SK-N-SH treated with all-trans-retinoic acid at 6 μM for 48 hours (cell line): ENCODE measurements around the gene PRKAR1B.
"Not testable (repeated sequence)": the region's sequence is repeated elsewhere in the genome, so short reads cannot be mapped to it uniquely, and the experiment has no call there.

Experiments
- ATAC-seq: fragments of 200-7000 bp; cut with Tn5 transposase; 3 replicates; pipeline ENCODE4 v1.9.1; 2020; ENCODE audit warnings: mild to moderate bottlenecking, moderate library complexity
- BACH2 ChIP-seq: fragments of 250-450 bp; sonication (Bioruptor Pico); IDR thresholded peaks from 2 replicates; pipeline ENCODE4 v1.9.0; 2021; ENCODE audit warnings: mild to moderate bottlenecking, borderline replicate concordance
- CSDC2 ChIP-seq: fragments of 250-450 bp; sonication (Bioruptor Pico); IDR thresholded peaks from 2 replicates; pipeline ENCODE4 v1.5.0; 2020; ENCODE audit warnings: mild to moderate bottlenecking, moderate library complexity
- ESRRG ChIP-seq: fragments of 250-450 bp; sonication (Bioruptor Pico); IDR thresholded peaks from 2 replicates; pipeline ENCODE4 v1.6.1; 2021; ENCODE audit warnings: mild to moderate bottlenecking
- PPARA ChIP-seq: fragments of 250-450 bp; sonication (Bioruptor Pico); IDR thresholded peaks from 2 replicates; pipeline ENCODE4 v1.5.0; 2020; ENCODE audit warnings: mild to moderate bottlenecking, borderline replicate concordance
- RARB ChIP-seq: fragments of 250-450 bp; sonication (Bioruptor Pico); IDR thresholded peaks from 2 replicates; pipeline ENCODE4 v1.8.0; 2021; ENCODE audit warnings: mild to moderate bottlenecking, moderate library complexity
- TCF4 ChIP-seq: fragments of 250-450 bp; sonication (Bioruptor Pico); IDR thresholded peaks from 2 replicates; pipeline ENCODE4 v1.8.0; 2021; ENCODE audit warnings: mild to moderate bottlenecking, moderate library complexity, borderline replicate concordance
- TOX ChIP-seq: fragments of 250-450 bp; sonication (Bioruptor Pico); IDR thresholded peaks from 2 replicates; pipeline ENCODE4 v1.8.0; 2021; ENCODE audit warnings: mild to moderate bottlenecking, moderate library complexity, borderline replicate concordance
- ZC3H10 ChIP-seq: fragments of 250-450 bp; sonication (Bioruptor Pico); IDR thresholded peaks from 2 replicates; pipeline ENCODE4 v1.5.1; 2021; ENCODE audit warnings: mild to moderate bottlenecking, moderate library complexity
- ZFP3 ChIP-seq: fragments of 250-450 bp; sonication (Bioruptor Pico); IDR thresholded peaks from 2 replicates; pipeline ENCODE4 v1.5.0; 2020; ENCODE audit warnings: mild to moderate bottlenecking, moderate library complexity
- ZFP30 ChIP-seq: fragments of 450-650 bp; formaldehyde crosslinking; IDR thresholded peaks from 2 replicates; pipeline ENCODE4 v1.5.0; 2022; ENCODE audit warnings: mild to moderate bottlenecking, moderate library complexity
- ZNF565 ChIP-seq: fragments of 450-650 bp; formaldehyde crosslinking; conservative IDR thresholded peaks from 2 replicates; pipeline ENCODE4 v1.5.0; 2020; ENCODE audit warnings: low read depth, mild to moderate bottlenecking, moderate library complexity
- ZNF70 ChIP-seq: fragments of 450-650 bp; formaldehyde crosslinking; IDR thresholded peaks from 2 replicates; pipeline ENCODE4 v1.5.0; 2020; ENCODE audit warnings: mild to moderate bottlenecking, moderate library complexity
- ZNF8 ChIP-seq: fragments of 450-650 bp; formaldehyde crosslinking; IDR thresholded peaks from 2 replicates; pipeline ENCODE4 v1.5.0; 2020; ENCODE audit warnings: mild to moderate bottlenecking, moderate library complexity
- TF ChIP-seq, protein P1 (sequence below): fragments of 250-450 bp; sonication (Bioruptor Pico); IDR thresholded peaks from 2 replicates; pipeline ENCODE4 v1.5.1; 2020; ENCODE audit warnings: low read depth, mild to moderate bottlenecking, moderate library complexity
- TF ChIP-seq, protein P2 (sequence below): fragments of 250-450 bp; sonication (Bioruptor Pico); IDR thresholded peaks from 2 replicates; pipeline ENCODE4 v1.8.0; 2020; ENCODE audit warnings: mild to moderate bottlenecking, moderate library complexity, borderline replicate concordance
- TF ChIP-seq, protein P3 (sequence below): fragments of 250-450 bp; sonication (Bioruptor Pico); IDR thresholded peaks from 2 replicates; pipeline ENCODE4 v1.5.0; 2020; ENCODE audit warnings: mild to moderate bottlenecking, moderate library complexity
- TF ChIP-seq, protein P4 (sequence below): fragments of 250-450 bp; sonication (Bioruptor Pico); IDR thresholded peaks from 2 replicates; pipeline ENCODE4 v1.8.0; 2021; ENCODE audit warnings: low read depth, mild to moderate bottlenecking, moderate library complexity, borderline replicate concordance
- TF ChIP-seq, protein P5 (sequence below): fragments of 250-450 bp; sonication (Bioruptor Pico); IDR thresholded peaks from 2 replicates; pipeline ENCODE4 v1.5.1; 2021; ENCODE audit warnings: mild to moderate bottlenecking, moderate library complexity

The PRKAR1B gene

DNA sequence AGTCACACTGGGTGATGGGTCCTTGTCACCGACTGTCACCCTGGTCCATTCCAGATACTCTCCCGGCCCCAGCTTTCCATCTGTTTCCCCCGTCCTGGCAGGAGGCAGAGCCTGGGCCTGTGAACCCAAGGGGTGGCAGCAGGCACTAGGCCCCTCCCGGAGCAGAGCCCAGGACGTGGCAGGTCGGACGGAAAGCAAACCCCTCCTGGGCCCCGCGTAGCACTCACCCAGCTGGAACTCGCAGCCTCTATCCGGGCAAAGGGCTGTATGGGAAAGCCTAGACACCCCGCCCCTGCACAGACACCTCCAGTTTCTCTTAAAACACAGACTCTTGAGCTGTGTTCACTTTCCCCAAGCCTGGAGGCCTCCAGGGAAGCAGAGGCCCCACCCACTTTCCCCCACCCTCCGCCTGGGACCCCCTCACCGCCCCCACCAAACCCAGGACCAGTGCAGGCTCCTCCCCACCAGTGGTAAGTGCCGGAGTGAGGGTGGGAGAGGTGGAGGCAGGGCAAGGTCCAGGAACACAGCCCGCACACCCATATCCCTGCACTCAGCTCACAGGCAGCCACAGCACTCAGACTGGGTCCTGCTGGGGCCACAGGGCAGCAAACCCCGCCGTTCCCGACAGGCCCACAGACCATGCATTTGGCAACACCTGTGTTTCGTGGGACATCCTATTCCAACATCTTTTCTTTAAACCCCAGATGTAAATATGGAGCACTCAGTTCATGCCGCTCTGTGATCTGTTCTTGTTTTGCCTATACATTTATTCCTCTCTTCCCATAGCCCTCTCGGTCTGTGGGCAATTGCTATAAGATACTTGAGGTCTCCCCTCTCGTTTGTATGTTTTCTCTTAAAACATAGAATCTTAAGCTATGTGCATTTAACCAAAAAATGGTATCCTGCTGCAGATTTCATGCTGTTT, 109.2 kb downstream of the PRKAR1B start:
- no peak for ATAC-seq
- TF ChIP-seq BACH2 (CRISPR knock-in tag) (no peak), ESRRG (no peak), PPARA (CRISPR knock-in tag) (no peak), TCF4 (CRISPR knock-in tag) (no peak), ZNF70 (CRISPR knock-in tag) (no peak), RARB (CRISPR knock-in tag) (no peak), ZFP3 (CRISPR knock-in tag) (no peak)
- TF ChIP-seq, protein P1, sequence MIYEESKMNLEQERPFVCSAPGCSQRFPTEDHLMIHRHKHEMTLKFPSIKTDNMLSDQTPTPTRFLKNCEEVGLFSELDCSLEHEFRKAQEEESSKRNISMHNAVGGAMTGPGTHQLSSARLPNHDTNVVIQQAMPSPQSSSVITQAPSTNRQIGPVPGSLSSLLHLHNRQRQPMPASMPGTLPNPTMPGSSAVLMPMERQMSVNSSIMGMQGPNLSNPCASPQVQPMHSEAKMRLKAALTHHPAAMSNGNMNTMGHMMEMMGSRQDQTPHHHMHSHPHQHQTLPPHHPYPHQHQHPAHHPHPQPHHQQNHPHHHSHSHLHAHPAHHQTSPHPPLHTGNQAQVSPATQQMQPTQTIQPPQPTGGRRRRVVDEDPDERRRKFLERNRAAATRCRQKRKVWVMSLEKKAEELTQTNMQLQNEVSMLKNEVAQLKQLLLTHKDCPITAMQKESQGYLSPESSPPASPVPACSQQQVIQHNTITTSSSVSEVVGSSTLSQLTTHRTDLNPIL: no peak
- TF ChIP-seq, protein P2, sequence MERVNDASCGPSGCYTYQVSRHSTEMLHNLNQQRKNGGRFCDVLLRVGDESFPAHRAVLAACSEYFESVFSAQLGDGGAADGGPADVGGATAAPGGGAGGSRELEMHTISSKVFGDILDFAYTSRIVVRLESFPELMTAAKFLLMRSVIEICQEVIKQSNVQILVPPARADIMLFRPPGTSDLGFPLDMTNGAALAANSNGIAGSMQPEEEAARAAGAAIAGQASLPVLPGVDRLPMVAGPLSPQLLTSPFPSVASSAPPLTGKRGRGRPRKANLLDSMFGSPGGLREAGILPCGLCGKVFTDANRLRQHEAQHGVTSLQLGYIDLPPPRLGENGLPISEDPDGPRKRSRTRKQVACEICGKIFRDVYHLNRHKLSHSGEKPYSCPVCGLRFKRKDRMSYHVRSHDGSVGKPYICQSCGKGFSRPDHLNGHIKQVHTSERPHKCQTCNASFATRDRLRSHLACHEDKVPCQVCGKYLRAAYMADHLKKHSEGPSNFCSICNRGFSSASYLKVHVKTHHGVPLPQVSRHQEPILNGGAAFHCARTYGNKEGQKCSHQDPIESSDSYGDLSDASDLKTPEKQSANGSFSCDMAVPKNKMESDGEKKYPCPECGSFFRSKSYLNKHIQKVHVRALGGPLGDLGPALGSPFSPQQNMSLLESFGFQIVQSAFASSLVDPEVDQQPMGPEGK (CRISPR knock-in tag): no peak

DNA sequence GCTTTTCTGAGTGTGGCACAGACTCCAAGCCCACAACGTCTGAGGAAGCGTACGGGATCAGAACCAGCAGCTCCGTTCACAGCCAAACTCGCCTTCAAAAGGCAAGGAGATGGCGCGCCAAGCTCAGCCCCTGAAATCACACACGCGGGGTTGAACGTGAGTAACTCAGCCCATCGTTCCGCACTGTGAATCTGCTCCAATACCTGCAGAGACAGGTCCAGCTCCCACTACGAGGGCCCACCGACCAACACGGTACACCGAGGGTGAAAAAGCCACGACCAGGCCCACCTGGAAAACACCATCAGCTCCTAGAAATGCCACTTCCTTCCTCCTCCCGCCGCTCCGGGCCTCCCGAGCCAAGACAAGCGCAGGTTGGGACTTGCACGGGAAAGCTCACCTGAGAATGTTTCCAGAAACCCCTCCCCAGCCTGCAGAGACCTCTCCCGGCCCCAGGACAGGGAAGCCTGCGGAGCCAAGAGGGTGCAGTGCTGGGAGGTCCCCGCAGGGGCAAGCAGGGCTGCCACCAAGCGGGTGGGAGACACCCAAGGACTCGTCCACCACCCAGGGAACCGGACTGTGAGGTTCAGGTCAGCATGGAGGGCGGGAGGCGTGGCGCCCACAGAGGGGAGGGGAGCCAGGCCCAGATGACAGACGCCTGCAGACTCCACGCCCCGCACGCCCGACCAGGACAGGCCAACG, 113.5 kb downstream of the PRKAR1B start:
- ATAC-seq: no peak
- TF ChIP-seq TCF4 (CRISPR knock-in tag) (no peak), TOX (CRISPR knock-in tag) (no peak), ZNF8 (CRISPR knock-in tag) (no peak), PPARA (CRISPR knock-in tag) (no peak), ESRRG (no peak), ZFP30 (CRISPR knock-in tag) (no peak), ZNF565 (CRISPR knock-in tag) (no peak)
- TF ChIP-seq, protein P3, sequence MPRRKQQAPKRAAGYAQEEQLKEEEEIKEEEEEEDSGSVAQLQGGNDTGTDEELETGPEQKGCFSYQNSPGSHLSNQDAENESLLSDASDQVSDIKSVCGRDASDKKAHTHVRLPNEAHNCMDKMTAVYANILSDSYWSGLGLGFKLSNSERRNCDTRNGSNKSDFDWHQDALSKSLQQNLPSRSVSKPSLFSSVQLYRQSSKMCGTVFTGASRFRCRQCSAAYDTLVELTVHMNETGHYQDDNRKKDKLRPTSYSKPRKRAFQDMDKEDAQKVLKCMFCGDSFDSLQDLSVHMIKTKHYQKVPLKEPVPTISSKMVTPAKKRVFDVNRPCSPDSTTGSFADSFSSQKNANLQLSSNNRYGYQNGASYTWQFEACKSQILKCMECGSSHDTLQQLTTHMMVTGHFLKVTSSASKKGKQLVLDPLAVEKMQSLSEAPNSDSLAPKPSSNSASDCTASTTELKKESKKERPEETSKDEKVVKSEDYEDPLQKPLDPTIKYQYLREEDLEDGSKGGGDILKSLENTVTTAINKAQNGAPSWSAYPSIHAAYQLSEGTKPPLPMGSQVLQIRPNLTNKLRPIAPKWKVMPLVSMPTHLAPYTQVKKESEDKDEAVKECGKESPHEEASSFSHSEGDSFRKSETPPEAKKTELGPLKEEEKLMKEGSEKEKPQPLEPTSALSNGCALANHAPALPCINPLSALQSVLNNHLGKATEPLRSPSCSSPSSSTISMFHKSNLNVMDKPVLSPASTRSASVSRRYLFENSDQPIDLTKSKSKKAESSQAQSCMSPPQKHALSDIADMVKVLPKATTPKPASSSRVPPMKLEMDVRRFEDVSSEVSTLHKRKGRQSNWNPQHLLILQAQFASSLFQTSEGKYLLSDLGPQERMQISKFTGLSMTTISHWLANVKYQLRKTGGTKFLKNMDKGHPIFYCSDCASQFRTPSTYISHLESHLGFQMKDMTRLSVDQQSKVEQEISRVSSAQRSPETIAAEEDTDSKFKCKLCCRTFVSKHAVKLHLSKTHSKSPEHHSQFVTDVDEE (CRISPR knock-in tag): no peak
- TF ChIP-seq, protein P4, sequence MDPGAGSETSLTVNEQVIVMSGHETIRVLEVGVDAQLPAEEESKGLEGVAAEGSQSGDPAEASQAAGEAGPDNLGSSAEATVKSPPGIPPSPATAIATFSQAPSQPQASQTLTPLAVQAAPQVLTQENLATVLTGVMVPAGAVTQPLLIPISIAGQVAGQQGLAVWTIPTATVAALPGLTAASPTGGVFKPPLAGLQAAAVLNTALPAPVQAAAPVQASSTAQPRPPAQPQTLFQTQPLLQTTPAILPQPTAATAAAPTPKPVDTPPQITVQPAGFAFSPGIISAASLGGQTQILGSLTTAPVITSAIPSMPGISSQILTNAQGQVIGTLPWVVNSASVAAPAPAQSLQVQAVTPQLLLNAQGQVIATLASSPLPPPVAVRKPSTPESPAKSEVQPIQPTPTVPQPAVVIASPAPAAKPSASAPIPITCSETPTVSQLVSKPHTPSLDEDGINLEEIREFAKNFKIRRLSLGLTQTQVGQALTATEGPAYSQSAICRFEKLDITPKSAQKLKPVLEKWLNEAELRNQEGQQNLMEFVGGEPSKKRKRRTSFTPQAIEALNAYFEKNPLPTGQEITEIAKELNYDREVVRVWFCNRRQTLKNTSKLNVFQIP (CRISPR knock-in tag): no peak

DNA sequence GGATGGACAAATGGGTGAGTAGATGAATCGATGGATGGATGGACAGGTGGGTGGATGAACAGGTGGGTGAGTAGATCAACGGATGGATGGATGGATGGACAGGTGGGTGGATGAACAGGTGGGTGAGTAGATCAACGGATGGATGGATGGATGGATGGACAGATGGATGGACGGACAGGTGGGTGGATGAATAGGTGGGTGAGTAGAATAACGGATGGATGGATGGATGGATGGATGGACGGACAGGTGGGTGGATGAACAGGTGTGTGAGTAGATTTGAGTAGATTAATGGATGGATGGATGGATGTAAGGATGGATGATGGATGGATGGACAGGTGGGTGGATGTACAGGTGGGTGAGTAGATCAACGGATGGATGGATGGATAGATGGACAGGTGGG, 115.2 kb downstream of the PRKAR1B start:
- ATAC-seq: not testable (repeated sequence)

DNA sequence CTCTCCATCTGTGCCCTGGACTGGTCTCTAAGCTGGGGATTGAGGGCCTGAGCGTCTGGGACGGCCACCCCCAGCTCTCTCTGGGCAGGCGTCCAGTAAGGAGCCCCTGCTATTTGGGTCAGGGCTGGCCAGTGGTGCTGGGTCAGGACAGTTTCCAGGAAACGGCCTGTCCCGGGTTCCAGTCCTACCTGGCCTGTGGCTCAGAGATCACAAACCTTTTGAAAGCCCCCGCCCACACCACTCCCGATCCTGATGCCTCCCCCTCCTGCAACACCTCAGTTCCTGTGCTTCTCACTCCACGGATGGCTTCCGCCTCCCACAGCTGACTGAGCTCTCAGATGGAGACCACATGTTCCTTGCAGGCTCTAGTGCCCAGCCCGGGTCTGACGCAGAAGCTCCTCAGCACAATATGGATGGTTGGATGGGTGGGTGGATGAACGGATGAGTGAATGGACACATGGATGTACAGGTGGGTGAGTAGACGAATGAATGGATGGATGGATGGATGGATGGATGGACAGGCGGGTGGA, 115.7 kb downstream of the PRKAR1B start:
- TF ChIP-seq CSDC2: no peak
- no peak for TF ChIP-seq ZFP3 (CRISPR knock-in tag)
- TF ChIP-seq, protein P3 (CRISPR knock-in tag): no peak
- no peak for TF ChIP-seq ZC3H10 (CRISPR knock-in tag)
- TF ChIP-seq PPARA (CRISPR knock-in tag): no peak
- no peak for TF ChIP-seq ZFP30 (CRISPR knock-in tag)
- TF ChIP-seq, protein P5, sequence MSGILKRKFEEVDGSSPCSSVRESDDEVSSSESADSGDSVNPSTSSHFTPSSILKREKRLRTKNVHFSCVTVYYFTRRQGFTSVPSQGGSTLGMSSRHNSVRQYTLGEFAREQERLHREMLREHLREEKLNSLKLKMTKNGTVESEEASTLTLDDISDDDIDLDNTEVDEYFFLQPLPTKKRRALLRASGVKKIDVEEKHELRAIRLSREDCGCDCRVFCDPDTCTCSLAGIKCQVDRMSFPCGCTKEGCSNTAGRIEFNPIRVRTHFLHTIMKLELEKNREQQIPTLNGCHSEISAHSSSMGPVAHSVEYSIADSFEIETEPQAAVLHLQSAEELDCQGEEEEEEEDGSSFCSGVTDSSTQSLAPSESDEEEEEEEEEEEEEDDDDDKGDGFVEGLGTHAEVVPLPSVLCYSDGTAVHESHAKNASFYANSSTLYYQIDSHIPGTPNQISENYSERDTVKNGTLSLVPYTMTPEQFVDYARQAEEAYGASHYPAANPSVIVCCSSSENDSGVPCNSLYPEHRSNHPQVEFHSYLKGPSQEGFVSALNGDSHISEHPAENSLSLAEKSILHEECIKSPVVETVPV (CRISPR knock-in tag): no peak
- no peak for ATAC-seq
